ENCODE measurements around the gene RIMBP2.
"Not testable (repeated sequence)": the region's sequence is repeated elsewhere in the genome, so short reads cannot be mapped to it uniquely, and the experiment has no call there.

The RIMBP2 gene

DNA sequence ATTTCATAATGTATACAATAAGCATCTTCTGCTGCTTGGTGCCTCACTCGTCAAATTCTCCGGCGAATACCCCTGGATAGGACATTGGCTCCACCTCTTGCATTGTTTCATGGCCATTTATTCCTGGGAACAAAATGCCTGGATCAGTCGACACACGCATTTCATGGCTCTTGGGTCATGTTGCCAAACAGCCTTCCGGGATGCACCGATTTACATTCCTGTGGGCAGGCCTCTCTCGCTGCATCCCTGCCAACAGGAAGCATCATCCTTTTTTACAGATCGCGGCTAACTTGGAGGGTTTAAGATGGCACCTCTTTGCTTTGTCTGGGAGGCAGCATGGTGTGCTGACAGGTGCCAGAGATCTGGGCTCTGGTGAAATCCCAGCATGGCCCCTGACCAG is 32.7 kb upstream of the RIMBP2 start:
- no peak overlapping the region for H3K9ac ChIP-seq (ENCODE audit: low read length)
- no peaks in the 10 kb centered on the region for H3K9me3 ChIP-seq (ENCODE audit: control insufficient read depth, low read length)
- no peak overlapping the region for H3K4me3 ChIP-seq (ENCODE audit: low read length)
- peaks cover 5% of the 10 kb centered on the region for H3K4me1 ChIP-seq (ENCODE audit: control insufficient read depth, insufficient read depth, low read length)
- no peaks in the 10 kb centered on the region for H3K36me3 ChIP-seq (ENCODE audit: control insufficient read depth, insufficient read depth, low read length)
- H3K27me3 ChIP-seq (ENCODE audit: control insufficient read depth, insufficient read depth, low read length), result peaks cover 4% of the 10 kb centered on the region

DNA sequence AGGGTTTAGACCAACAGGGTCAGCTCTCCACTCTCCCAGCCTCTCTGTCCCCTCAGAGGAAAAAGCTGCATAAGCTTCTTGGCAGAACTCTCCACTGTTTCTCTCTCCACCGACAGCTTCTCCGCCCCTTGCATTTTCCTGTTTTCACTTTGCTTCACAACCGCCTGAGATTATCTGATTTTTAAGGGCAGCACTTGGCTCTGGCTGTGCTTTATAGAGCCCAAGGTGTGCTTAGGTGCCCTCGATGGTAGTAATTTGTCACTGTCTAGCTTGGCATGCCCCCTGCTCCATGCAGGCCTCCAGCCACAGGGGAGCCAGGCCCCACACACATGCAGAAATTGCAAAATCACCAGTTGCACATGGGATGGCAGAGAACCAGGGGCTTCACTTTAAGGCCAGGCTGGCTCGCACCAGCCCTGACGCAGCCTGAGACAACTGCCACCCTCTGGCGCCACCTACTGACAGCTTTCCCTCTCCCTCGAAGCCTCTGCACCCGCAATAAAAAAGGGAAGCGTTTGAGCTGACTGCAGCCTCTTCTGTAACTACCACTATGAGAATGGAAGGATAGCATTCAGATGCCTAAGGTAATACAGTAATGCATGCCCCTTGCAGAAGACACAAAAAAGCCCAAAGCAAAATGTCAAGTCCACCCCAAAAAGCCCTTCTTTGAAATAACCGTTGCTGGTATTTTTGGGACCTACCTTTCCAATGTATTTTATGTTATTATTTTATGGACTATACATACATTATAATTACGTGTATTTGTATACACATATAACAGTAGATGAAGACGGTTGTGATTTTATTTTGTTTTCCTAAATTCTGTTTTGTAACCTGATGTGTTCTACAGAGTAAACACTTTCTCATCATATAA is 32.0 kb upstream of the RIMBP2 start:
- H3K4me3 ChIP-seq (ENCODE audit: low read length), result no peak overlapping the region
- no peak overlapping the region for H3K9ac ChIP-seq (ENCODE audit: low read length)
- peaks cover 4% of the 10 kb centered on the region for H3K27me3 ChIP-seq (ENCODE audit: control insufficient read depth, insufficient read depth, low read length)

DNA sequence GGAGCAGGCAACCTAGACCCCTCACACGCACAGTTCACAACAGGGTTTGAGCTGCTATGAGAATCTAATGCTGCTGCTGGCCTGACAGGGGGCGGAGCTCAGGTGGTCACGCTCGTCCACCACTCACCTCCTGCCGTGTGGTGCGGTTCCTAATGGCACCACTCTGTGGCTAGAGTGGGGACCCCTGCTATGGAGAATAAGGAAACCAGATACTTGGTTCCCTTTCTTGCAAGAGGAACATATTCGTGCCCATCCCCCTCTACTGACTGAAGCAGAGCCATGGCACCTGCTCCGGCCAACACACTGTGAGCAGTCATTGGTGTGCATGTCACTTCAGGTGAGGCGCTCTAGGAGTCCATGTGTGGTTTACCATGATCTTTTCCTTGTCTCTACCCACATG is 30.4 kb upstream of the RIMBP2 start:
- no peaks in the 10 kb centered on the region for H3K36me3 ChIP-seq (ENCODE audit: control insufficient read depth, insufficient read depth, low read length)
- H3K9ac ChIP-seq (ENCODE audit: low read length), result no peak overlapping the region
- H3K9me3 ChIP-seq (ENCODE audit: control insufficient read depth, low read length), result no peaks in the 10 kb centered on the region
- peaks cover 4% of the 10 kb centered on the region for H3K27me3 ChIP-seq (ENCODE audit: control insufficient read depth, insufficient read depth, low read length)
- peaks cover 5% of the 10 kb centered on the region for H3K4me1 ChIP-seq (ENCODE audit: control insufficient read depth, insufficient read depth, low read length)
- no peak overlapping the region for H3K4me3 ChIP-seq (ENCODE audit: low read length)

More for the DNA sequence above, 32.0 kb upstream of the RIMBP2 start:
- Histone ChIP-seq H3K36me3 (ENCODE audit: control insufficient read depth, insufficient read depth, low read length) (no peaks in the 10 kb centered on the region), H3K9me3 (ENCODE audit: control insufficient read depth, low read length) (no peaks in the 10 kb centered on the region), H3K4me1 (ENCODE audit: control insufficient read depth, insufficient read depth, low read length) (peaks cover 5% of the 10 kb centered on the region)

DNA sequence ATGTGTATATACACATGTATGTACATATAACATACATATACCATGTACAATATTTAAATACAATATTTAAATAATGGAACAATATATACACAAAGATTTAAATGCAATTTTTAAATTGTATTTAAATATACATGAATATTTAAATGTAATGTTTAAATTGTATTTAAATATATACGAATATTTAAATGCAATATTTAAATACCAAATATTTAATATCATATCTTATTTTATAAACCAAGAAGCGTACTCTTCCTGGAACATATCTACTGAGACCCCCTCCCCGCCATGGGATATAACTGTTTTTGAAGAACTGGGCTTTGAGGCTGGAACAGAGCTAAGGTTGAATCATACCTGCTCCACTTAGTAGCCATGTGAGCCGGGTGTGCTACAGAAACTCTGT is 29.8 kb upstream of the RIMBP2 start:
- Histone ChIP-seq H3K4me3 (ENCODE audit: low read length) (no peak overlapping the region), H3K36me3 (ENCODE audit: control insufficient read depth, insufficient read depth, low read length) (no peaks in the 10 kb centered on the region), H3K4me1 (ENCODE audit: control insufficient read depth, insufficient read depth, low read length) (peaks cover 5% of the 10 kb centered on the region), H3K27me3 (ENCODE audit: control insufficient read depth, insufficient read depth, low read length) (peaks cover 4% of the 10 kb centered on the region), H3K9me3 (ENCODE audit: control insufficient read depth, low read length) (no peaks in the 10 kb centered on the region), H3K9ac (ENCODE audit: low read length) (no peak overlapping the region)

DNA sequence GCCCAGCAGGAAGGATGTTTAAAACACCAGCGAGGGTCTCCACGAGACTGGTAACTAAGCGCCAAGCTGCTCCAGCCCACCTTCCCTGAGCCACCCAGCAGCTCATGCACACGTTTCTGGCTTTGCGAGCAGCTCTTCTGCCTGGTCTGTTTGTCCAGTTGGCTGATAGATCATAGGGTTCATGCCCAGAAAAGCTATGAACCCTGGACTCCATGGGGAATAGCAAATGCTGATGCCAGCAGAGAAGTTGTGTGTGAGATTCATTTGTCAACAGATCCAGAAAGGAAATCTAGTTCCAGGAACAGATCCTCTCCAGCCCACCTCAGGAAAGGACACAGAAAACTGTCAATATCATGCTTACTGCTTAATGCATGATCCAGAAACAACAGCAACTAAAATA is 28.2 kb upstream of the RIMBP2 start:
- no peak overlapping the region for H3K4me3 ChIP-seq (ENCODE audit: low read length)
- peaks cover 4% of the 10 kb centered on the region for H3K27me3 ChIP-seq (ENCODE audit: control insufficient read depth, insufficient read depth, low read length)
- peaks cover 5% of the 10 kb centered on the region for H3K4me1 ChIP-seq (ENCODE audit: control insufficient read depth, insufficient read depth, low read length)
- H3K9ac ChIP-seq (ENCODE audit: low read length), result no peak overlapping the region
- H3K36me3 ChIP-seq (ENCODE audit: control insufficient read depth, insufficient read depth, low read length), result no peaks in the 10 kb centered on the region
- H3K9me3 ChIP-seq (ENCODE audit: control insufficient read depth, low read length), result no peaks in the 10 kb centered on the region

DNA sequence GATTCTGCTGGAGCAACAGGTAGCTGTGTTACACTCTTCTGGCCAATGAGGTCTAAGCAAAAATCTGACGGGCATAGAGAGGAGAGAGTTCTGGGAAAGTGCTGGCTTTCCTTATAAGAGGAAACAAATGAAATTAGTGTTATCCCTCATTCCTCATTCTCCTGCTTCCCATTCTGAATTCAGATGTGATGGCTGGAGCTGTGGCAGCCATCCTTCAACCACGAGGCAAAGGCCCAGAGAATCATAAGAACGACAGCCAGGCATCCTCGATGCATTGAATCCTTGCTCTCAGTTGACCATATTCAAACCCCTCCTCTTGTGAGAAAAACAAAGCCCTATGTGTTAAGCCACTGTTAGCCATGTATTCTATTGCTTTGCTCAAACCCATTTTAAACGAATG is 27.5 kb upstream of the RIMBP2 start:
- Histone ChIP-seq H3K9ac (ENCODE audit: low read length) (no peak overlapping the region), H3K4me3 (ENCODE audit: low read length) (no peak overlapping the region), H3K4me1 (ENCODE audit: control insufficient read depth, insufficient read depth, low read length) (peaks cover 5% of the 10 kb centered on the region), H3K9me3 (ENCODE audit: control insufficient read depth, low read length) (no peaks in the 10 kb centered on the region), H3K36me3 (ENCODE audit: control insufficient read depth, insufficient read depth, low read length) (no peaks in the 10 kb centered on the region), H3K27me3 (ENCODE audit: control insufficient read depth, insufficient read depth, low read length) (peaks cover 4% of the 10 kb centered on the region)

DNA sequence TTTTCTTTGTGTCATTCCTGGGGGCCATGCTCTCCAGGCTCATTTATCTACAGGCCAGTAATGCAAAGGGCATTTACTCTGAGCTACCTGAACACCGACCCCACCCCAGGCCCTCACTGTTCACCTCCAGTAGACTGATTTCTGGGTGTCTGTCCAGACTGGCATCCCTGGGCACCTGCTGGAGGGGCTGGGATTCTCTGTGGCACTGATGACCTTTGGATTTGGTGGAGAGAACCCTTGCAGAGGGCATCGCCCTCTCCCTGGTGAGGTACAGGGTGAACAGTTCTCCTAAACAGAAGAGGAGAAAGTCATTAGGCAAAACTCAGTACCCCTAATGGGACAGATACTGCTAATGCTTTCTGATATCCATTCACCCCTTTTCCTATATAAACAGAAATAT is 27.1 kb upstream of the RIMBP2 start:
- peaks cover 4% of the 10 kb centered on the region for H3K27me3 ChIP-seq (ENCODE audit: control insufficient read depth, insufficient read depth, low read length)
- H3K4me3 ChIP-seq (ENCODE audit: low read length), result no peak overlapping the region
- peaks cover 5% of the 10 kb centered on the region for H3K4me1 ChIP-seq (ENCODE audit: control insufficient read depth, insufficient read depth, low read length)
- H3K9ac ChIP-seq (ENCODE audit: low read length), result no peak overlapping the region
- H3K9me3 ChIP-seq (ENCODE audit: control insufficient read depth, low read length), result no peaks in the 10 kb centered on the region
- no peaks in the 10 kb centered on the region for H3K36me3 ChIP-seq (ENCODE audit: control insufficient read depth, insufficient read depth, low read length)

DNA sequence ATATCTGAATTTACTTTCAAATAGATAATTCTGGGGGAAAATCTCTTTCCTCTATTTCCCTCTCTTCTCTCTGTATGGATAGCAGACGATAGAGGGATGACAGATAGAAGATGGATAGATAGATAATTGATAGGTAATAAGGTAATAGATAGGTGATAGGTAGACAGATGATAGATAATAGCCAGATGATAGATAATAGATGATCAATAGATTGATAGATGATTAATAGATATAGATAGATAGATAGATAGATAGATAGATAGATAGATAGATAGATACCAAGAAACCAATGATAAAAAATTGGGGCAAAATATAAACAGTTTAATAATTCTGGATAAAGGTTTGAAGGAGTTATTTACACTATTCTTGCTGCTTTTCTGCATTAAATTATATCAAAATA is 26.6 kb upstream of the RIMBP2 start:
- H3K4me3 ChIP-seq (ENCODE audit: low read length), result no peak overlapping the region
- no peaks in the 10 kb centered on the region for H3K36me3 ChIP-seq (ENCODE audit: control insufficient read depth, insufficient read depth, low read length)
- peaks cover under 1% of the 10 kb centered on the region for H3K27me3 ChIP-seq (ENCODE audit: control insufficient read depth, insufficient read depth, low read length)
- H3K4me1 ChIP-seq (ENCODE audit: control insufficient read depth, insufficient read depth, low read length), result peaks cover 1% of the 10 kb centered on the region
- H3K9ac ChIP-seq (ENCODE audit: low read length), result no peak overlapping the region
- H3K9me3 ChIP-seq (ENCODE audit: control insufficient read depth, low read length), result no peaks in the 10 kb centered on the region

DNA sequence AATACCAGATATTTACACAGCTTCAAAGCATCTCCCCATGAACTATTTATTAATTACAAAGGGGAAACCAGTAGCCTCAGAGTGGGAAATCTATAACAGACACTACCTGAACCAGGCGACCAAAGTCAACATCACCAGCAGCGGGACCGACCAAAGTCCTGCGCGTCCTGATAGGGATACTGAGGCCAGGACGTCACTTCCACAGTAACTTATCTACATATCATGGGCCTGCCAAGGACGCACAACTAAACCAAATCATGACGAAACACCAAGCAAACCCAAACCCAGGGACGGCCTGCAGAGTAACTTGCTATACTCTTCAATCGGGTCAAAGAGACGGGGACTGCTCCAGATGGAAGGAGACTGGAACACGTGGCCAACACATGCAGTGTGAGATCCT is 26.0 kb upstream of the RIMBP2 start:
- Histone ChIP-seq H3K4me3 (ENCODE audit: low read length) (no peak overlapping the region), H3K27me3 (ENCODE audit: control insufficient read depth, insufficient read depth, low read length) (no peaks in the 10 kb centered on the region), H3K9me3 (ENCODE audit: control insufficient read depth, low read length) (no peaks in the 10 kb centered on the region), H3K9ac (ENCODE audit: low read length) (no peak overlapping the region), H3K36me3 (ENCODE audit: control insufficient read depth, insufficient read depth, low read length) (no peaks in the 10 kb centered on the region), H3K4me1 (ENCODE audit: control insufficient read depth, insufficient read depth, low read length) (no peaks in the 10 kb centered on the region)

DNA sequence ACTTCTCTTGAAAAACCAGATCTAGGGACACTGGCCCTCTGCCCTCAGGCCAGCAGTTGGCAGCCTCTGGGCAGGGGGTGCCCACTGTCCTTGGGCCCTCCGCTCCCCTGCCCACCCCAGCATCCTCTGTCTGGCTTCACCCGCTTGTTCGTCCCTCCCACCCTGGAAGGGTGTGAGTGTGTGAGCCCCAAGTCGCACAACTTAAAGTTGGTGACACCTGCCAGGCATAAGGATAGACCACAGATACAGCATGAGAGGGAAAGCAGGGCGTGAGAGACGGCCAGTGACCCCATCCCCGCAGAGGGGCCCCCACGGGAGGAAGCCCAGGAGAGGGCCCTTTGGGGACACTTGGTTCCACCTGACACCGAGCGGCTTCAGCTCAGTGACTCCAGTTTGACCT is 23.5 kb upstream of the RIMBP2 start:
- H3K27me3 ChIP-seq (ENCODE audit: control insufficient read depth, insufficient read depth, low read length), result no peaks in the 10 kb centered on the region
- H3K9ac ChIP-seq (ENCODE audit: low read length), result no peak overlapping the region
- H3K36me3 ChIP-seq (ENCODE audit: control insufficient read depth, insufficient read depth, low read length), result no peaks in the 10 kb centered on the region
- no peaks in the 10 kb centered on the region for H3K9me3 ChIP-seq (ENCODE audit: control insufficient read depth, low read length)
- no peaks in the 10 kb centered on the region for H3K4me1 ChIP-seq (ENCODE audit: control insufficient read depth, insufficient read depth, low read length)
- H3K4me3 ChIP-seq (ENCODE audit: low read length), result no peak overlapping the region

DNA sequence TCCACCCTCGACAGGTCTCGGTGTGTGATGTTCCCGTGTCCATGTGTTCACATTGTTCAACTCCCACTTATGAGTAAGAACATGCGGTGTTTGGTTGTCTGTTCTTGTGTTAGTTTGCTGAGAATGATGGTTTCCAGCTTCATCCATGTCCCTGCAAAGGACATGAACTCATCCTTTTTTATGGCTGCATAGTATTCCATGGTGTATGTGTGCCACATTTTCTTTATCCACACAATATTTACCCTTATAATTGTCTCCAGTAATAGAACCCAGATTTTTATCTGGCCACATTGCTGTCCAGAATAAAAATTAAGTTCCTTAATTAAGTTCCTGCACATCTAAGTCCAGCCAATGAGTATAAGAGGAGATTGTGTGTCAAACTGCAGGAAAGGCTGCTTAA is 22.3 kb upstream of the RIMBP2 start:
- not testable (repeated sequence) for H3K9me3 ChIP-seq (ENCODE audit: control insufficient read depth, low read length); H3K9ac ChIP-seq (ENCODE audit: low read length); H3K36me3 ChIP-seq (ENCODE audit: control insufficient read depth, insufficient read depth, low read length); H3K4me3 ChIP-seq (ENCODE audit: low read length); H3K4me1 ChIP-seq (ENCODE audit: control insufficient read depth, insufficient read depth, low read length); H3K27me3 ChIP-seq (ENCODE audit: control insufficient read depth, insufficient read depth, low read length)

DNA sequence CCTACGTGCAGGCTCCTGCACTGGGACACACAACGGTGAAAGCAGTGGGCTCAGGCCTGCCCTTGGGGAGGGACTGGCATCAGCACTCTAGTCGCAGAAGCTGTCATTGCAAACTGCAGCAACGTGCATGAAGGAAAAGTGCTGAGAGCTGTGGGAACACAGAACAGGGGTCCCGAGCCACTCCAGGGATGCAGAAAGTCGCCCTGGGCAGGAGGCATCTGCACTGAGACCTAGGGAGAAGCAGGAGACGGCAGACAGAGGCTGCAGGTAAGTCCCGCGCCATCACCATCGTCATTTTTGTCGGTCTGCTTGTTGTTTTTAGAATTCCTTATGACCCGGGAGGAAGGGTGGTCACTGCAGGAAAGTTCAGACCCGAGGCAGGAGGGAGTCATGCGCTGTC is 21.6 kb upstream of the RIMBP2 start:
- H3K4me1 ChIP-seq (ENCODE audit: control insufficient read depth, insufficient read depth, low read length), result no peaks in the 10 kb centered on the region
- H3K9me3 ChIP-seq (ENCODE audit: control insufficient read depth, low read length), result no peaks in the 10 kb centered on the region
- no peaks in the 10 kb centered on the region for H3K27me3 ChIP-seq (ENCODE audit: control insufficient read depth, insufficient read depth, low read length)
- H3K4me3 ChIP-seq (ENCODE audit: low read length), result no peak overlapping the region
- no peaks in the 10 kb centered on the region for H3K36me3 ChIP-seq (ENCODE audit: control insufficient read depth, insufficient read depth, low read length)
- H3K9ac ChIP-seq (ENCODE audit: low read length), result no peak overlapping the region

DNA sequence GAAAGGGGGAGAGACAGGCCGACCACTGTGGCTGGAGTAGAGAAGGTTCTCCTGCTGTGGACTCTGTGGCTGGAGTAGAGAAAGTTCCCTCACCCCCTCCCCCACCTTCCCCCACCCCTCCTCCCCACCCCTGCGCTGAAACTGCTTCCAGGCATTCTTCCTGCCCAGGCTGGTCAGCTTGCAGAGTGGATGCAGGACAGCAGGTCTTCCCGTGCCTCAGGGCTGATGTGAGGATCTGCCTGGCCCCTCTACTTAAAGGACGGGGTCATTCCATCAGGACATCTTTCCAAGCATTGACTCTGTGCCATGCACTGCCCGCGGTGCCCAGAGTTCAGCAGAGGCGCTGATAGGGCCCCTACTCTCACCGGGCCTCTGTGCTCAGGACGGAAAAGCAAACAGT is 13.2 kb upstream of the RIMBP2 start:
- Histone ChIP-seq H3K4me3 (ENCODE audit: low read length) (no peak overlapping the region), H3K36me3 (ENCODE audit: control insufficient read depth, insufficient read depth, low read length) (no peaks in the 10 kb centered on the region), H3K27me3 (ENCODE audit: control insufficient read depth, insufficient read depth, low read length) (no peaks in the 10 kb centered on the region), H3K4me1 (ENCODE audit: control insufficient read depth, insufficient read depth, low read length) (no peaks in the 10 kb centered on the region), H3K9ac (ENCODE audit: low read length) (no peak overlapping the region), H3K9me3 (ENCODE audit: control insufficient read depth, low read length) (no peaks in the 10 kb centered on the region)

Measured in mucosa of stomach (tissue), 1 donor.